HCT116 (cell line): Measurements from ENCODE around the gene SLC6A6. TPM values are rescaled to one million over a fixed set of nuclear protein-coding genes. Genes with fewer than 3 reads are reported as not detected.
A peak's percentile ranks its signal among the peaks of the same experiment; 100 is the strongest.

Experiments used
- ATAC-seq: fragments of 200-7000 bp; cut with Tn5 transposase; 2 replicates; pipeline ENCODE4 v1.9.1; 2020; ENCODE audit warnings: mild to moderate bottlenecking, moderate library complexity
- Bru-seq: library from RNA; stranded (reverse); fragments of 400-500 nt; gene quantifications from one replicate; lab custom pipeline; 2021; lab: Mats Ljungman, UMichigan
- BruChase-seq, 2 experiments: library from RNA; stranded (reverse); fragments of 400-500 nt; gene quantifications; one replicate each; lab custom pipeline; 2021; lab: Mats Ljungman, UMichigan
- BruUV-seq: library from RNA; stranded (reverse); fragments of 400-500 nt; replicated peaks from 2 replicates; lab custom pipeline; 2021; lab: Mats Ljungman, UMichigan
- CTCF ChIA-PET: fragments of 300-600 bp; sonication (Branson Sonifier 250); formaldehyde crosslinking; loops from one replicate; lab custom pipeline; 2021; ENCODE audit warnings: antibody characterized with exemption; lab: Charles Lee
- POLR2A ChIA-PET: fragments of 300-600, 350-600 bp; sonication (Branson Sonifier 250); formaldehyde crosslinking; loops from one replicate; lab custom pipeline; 2021; ENCODE audit warnings: antibody characterized with exemption; lab: Charles Lee
- RAD21 ChIA-PET, 2 experiments: fragments of 300-600 bp; sonication (Branson Sonifier 250); formaldehyde crosslinking; loops; one replicate each; lab custom pipeline; 2023; ENCODE audit warnings: low total read pairs in 2 of 2; ENCODE audit not compliant: uncharacterized antibody in 2 of 2, unreplicated experiment in 2 of 2, low non-redundant PET in 1 of 2; lab: Charles Lee
- DNase-seq: peaks from one replicate; pipeline ENCODE4 v3.0.0-alpha.2; 2010; ENCODE audit warnings: low read depth, low spot score
- H2AFZ ChIP-seq: fragments of 200-600 bp; shearing (Covaris generic), sonication (generic); 2 replicates; pipeline ENCODE4 v1.6.1; 2017; ENCODE audit warnings: low read depth, mixed run types, mixed read lengths, antibody characterized with exemption, low read length; ENCODE audit not compliant: poor library complexity, severe bottlenecking
- H3K27ac ChIP-seq: 2 replicates; pipeline ENCODE4 v1.5.1; 2012; ENCODE audit warnings: low read depth, low read length
- H3K27me3 ChIP-seq: fragments of 200-600 bp; sonication (generic); 2 replicates; pipeline ENCODE4 v1.6.1; 2016; ENCODE audit warnings: mixed run types, low read length, mixed read lengths; ENCODE audit not compliant: insufficient read depth
- H3K36me3 ChIP-seq, 2 experiments: fragments of 200-500 bp in 1 of 2; fragments of 200-600 bp in 1 of 2; sonication (Bioruptor generic) in 1 of 2; sonication (generic) in 1 of 2; 2 replicates each; pipeline versions ENCODE4 v1.5.1 to v1.6.1; 2014 to 2016; ENCODE audit warnings: low read length in 2 of 2, inconsistent platforms in 1 of 2, mixed read lengths in 1 of 2, mixed run types in 1 of 2; ENCODE audit not compliant: insufficient read depth in 2 of 2, control insufficient read depth in 1 of 2
- H3K4me1 ChIP-seq, 2 experiments: fragments of 200-600 bp in 1 of 2; sonication (generic) in 1 of 2; 2 replicates each; pipeline versions ENCODE4 v1.5.1 to v1.6.1; 2012 to 2017; ENCODE audit warnings: low read length in 2 of 2, inconsistent platforms in 1 of 2, mild to moderate bottlenecking in 1 of 2, mixed read lengths in 1 of 2, mixed run types in 1 of 2, moderate library complexity in 1 of 2; ENCODE audit not compliant: insufficient read depth in 2 of 2, control insufficient read depth in 1 of 2
- H3K4me2 ChIP-seq: fragments of 200-600 bp; sonication (generic); 2 replicates; pipeline ENCODE4 v1.6.1; 2017; ENCODE audit warnings: mixed run types, low read length, mixed read lengths
- H3K4me3 ChIP-seq, 2 experiments: fragments of 200-600 bp in 1 of 2; sonication (generic) in 1 of 2; replicated peaks in 1 of 2; 2 replicates each; pipeline ENCODE4 v1.5.1; 2011 to 2016; ENCODE audit warnings: low read length in 2 of 2, control low read depth in 1 of 2, low read depth in 1 of 2, mild to moderate bottlenecking in 1 of 2, mixed read lengths in 1 of 2, mixed run types in 1 of 2
- H3K79me2 ChIP-seq: fragments of 200-600 bp; sonication (generic); 2 replicates; pipeline ENCODE4 v1.6.1; 2017; ENCODE audit warnings: mild to moderate bottlenecking, mixed run types, low read length, moderate library complexity, mixed read lengths; ENCODE audit not compliant: insufficient read depth
- H3K9ac ChIP-seq: fragments of 200-600 bp; sonication (generic); 2 replicates; pipeline ENCODE4 v1.6.1; 2016; ENCODE audit warnings: low read length, mixed read lengths
- H3K9me2 ChIP-seq: fragments of 200-600 bp; sonication (generic), shearing (Covaris generic); 2 replicates; pipeline ENCODE4 v1.6.1; 2017; ENCODE audit warnings: mixed run types, mild to moderate bottlenecking, moderate library complexity; ENCODE audit not compliant: insufficient read depth
- H3K9me3 ChIP-seq, 2 experiments: fragments of 200-500 bp in 1 of 2; fragments of 200-600 bp in 1 of 2; sonication (Bioruptor generic) in 1 of 2; sonication (generic) in 1 of 2; 2 replicates each; pipeline ENCODE4 v1.6.1; 2014 to 2017; ENCODE audit warnings: low read length in 2 of 2, mixed read lengths in 2 of 2, inconsistent platforms in 1 of 2, low read depth in 1 of 2, mild to moderate bottlenecking in 1 of 2, mixed run types in 1 of 2, moderate library complexity in 1 of 2; ENCODE audit not compliant: control insufficient read depth in 1 of 2, insufficient read depth in 1 of 2
- H4K20me1 ChIP-seq: fragments of 200-600 bp; sonication (generic), shearing (Covaris generic); 2 replicates; pipeline ENCODE4 v1.6.1; 2017; ENCODE audit warnings: mixed run types, mild to moderate bottlenecking, moderate library complexity; ENCODE audit not compliant: insufficient read depth
- ATF3 ChIP-seq: IDR thresholded peaks from 2 replicates; pipeline ENCODE4 v1.6.1; 2012
- CBX3 ChIP-seq: IDR thresholded peaks from 2 replicates; pipeline ENCODE4 v1.6.1; 2012; ENCODE audit warnings: low read depth
- CEBPB ChIP-seq: IDR thresholded peaks from 2 replicates; pipeline ENCODE4 v1.6.1; 2012; ENCODE audit warnings: low read depth
- ELF1 ChIP-seq: IDR thresholded peaks from 2 replicates; pipeline ENCODE4 v1.6.1; 2012; ENCODE audit warnings: low read depth, borderline replicate concordance
- EZH2 ChIP-seq: fragments of 200-600 bp; sonication (generic); IDR thresholded peaks from 2 replicates; pipeline ENCODE4 v1.6.1; 2017; ENCODE audit warnings: antibody characterized with exemption, mixed run types
- FOSL1 ChIP-seq: IDR thresholded peaks from 2 replicates; pipeline ENCODE4 v1.6.1; 2012; ENCODE audit warnings: low read depth
- JUND ChIP-seq: IDR thresholded peaks from 2 replicates; pipeline ENCODE4 v1.6.1; 2012
- MAX ChIP-seq: IDR thresholded peaks from 2 replicates; pipeline ENCODE4 v1.6.1; 2012
- POLR2AphosphoS5 ChIP-seq: IDR thresholded peaks from 2 replicates; pipeline ENCODE4 v1.6.1; 2011; ENCODE audit warnings: mild to moderate bottlenecking, low read depth, low read length, moderate library complexity
- RAD21 ChIP-seq: IDR thresholded peaks from 2 replicates; pipeline ENCODE4 v1.6.1; 2012; ENCODE audit warnings: low read depth, mild to moderate bottlenecking
- SIN3A ChIP-seq: IDR thresholded peaks from 2 replicates; pipeline ENCODE4 v1.6.1; 2012; ENCODE audit warnings: low read depth
- SRF ChIP-seq: IDR thresholded peaks from 2 replicates; pipeline ENCODE4 v1.6.1; 2012; ENCODE audit warnings: low read depth
- TCF7L2 ChIP-seq: IDR thresholded peaks from 2 replicates; pipeline ENCODE4 v1.7.0; 2011; ENCODE audit warnings: borderline replicate concordance, inconsistent platforms; ENCODE audit not compliant: insufficient read depth, insufficient read length; ENCODE audit errors: extremely low read depth
- ZFX ChIP-seq: fragments of 450-650 bp; IDR thresholded peaks from 2 replicates; pipeline ENCODE4 v1.6.1; 2017
- ZNF274 ChIP-seq: fragments of 200-500 bp; sonication (Bioruptor generic); IDR thresholded peaks from 2 replicates; pipeline ENCODE4 v1.6.1; 2014; ENCODE audit warnings: mild to moderate bottlenecking, low read depth, low read length, inconsistent platforms
- intact Hi-C: fragments of 100-400 bp; cut with micrococcal nuclease; formaldehyde crosslinking; loops from 2 replicates; pipeline ENCODE4 v1.10.0; 2022
- long read RNA-seq: library from polyadenylated mRNA; unstranded; transcript quantifications from one replicate; pipeline ENCODE4 v2.0.0, GENCODE V29; 2021; ENCODE audit not compliant: unreplicated experiment
- polyA plus RNA-seq: library from polyadenylated mRNA; unstranded; fragments of >200 nt; gene quantifications from 2 replicates; pipeline ENCODE4 v1.2.1, GENCODE V29; 2012; ENCODE audit warnings: missing spikeins
- total RNA-seq: library from RNA; stranded (reverse); gene quantifications from one replicate; pipeline ENCODE4 v1.2.1, GENCODE V29; 2021; ENCODE audit not compliant: unreplicated experiment
- TF ChIP-seq, protein P1 (sequence below): IDR thresholded peaks from 2 replicates; pipeline ENCODE4 v1.6.1; 2012; ENCODE audit warnings: low read depth
- TF ChIP-seq, protein P2 (sequence below): IDR thresholded peaks from 2 replicates; pipeline ENCODE4 v1.6.1; 2011; ENCODE audit warnings: mild to moderate bottlenecking, low read length, moderate library complexity; ENCODE audit not compliant: insufficient replicate concordance; ENCODE audit errors: extremely low read depth
- TF ChIP-seq, protein P3 (sequence below), 3 experiments: fragments of 200-600 bp in 1 of 3; sonication (generic) in 1 of 3; IDR thresholded peaks in 2 of 3; conservative IDR thresholded peaks in 1 of 3; 2 replicates each; pipeline ENCODE4 v1.5.1; 2012 to 2017; ENCODE audit warnings: low read depth in 2 of 3, low read length in 2 of 3, antibody characterized with exemption in 1 of 3, borderline replicate concordance in 1 of 3, control low read depth in 1 of 3, mild to moderate bottlenecking in 1 of 3, mixed read lengths in 1 of 3, mixed run types in 1 of 3, moderate library complexity in 1 of 3; ENCODE audit not compliant: insufficient read depth in 1 of 3

SLC6A6 gene
- total RNA-seq (36.3 TPM), Bru-seq, nascent RNA (percentile 66 among the genes with signal in this experiment), BruChase-seq, experiment 1, labeled RNA remaining after a 6-hour chase (percentile 74 among the genes with signal in this experiment), BruChase-seq, experiment 2, labeled RNA remaining after a 2-hour chase (percentile 71 among the genes with signal in this experiment)
- polyA plus RNA-seq: 23.0 and 33.5 TPM in 2 replicates
- long read RNA-seq, full-length matches to known transcripts: 3 of 46 reads
- long read RNA-seq, partial matches to known transcripts: 2 of 46 reads
- long read RNA-seq, other reads (novel, unspliced or antisense): 41 of 46 reads

GRCh38 chr3:14402304-14402811 is at the start of gene SLC6A6:
Gene SLC6A6, plus strand, starts transcription at chr3:14402606. Its CDS starts 41,029 bp downstream, at chr3:14443635.
- peak within 1 kb of the TSS; percentile 93 for H3K27ac ChIP-seq
- peak within 1 kb of the TSS; percentile 93 to 98 for H3K4me3 ChIP-seq
- H3K79me2 ChIP-seq: peaks cover 47% of the 10 kb centered on the region
- H3K9ac ChIP-seq: peak within 1 kb of the TSS; percentile 93
- H4K20me1 ChIP-seq: no peaks in the 10 kb centered on the region
- no peaks in the 10 kb centered on the region for H3K9me2 ChIP-seq
- ChIA-PET POLR2A (interaction anchor here (0.7 to 1.8 kb wide), 7 partner anchors 10 to 52 kb away, joined by 3 to 5 read pairs (median 3); no protein-coding TSS in a partner anchor), RAD21 (no interaction called here), CTCF (interaction anchor here (1.2 to 2.1 kb wide), 3 partner anchors 27 to 199 kb away, joined by 5 to 8 read pairs (median 7); no protein-coding TSS in a partner anchor)
- peak; percentile 82 for ATAC-seq
- intact Hi-C loops: loop anchor here (2.0 kb wide), 1 partner anchor 50 kb away; no protein-coding TSS in a partner anchor
- no TSS peak for BruUV-seq
- peak; percentile 92 for DNase-seq
- no peaks in the 10 kb centered on the region for H3K9me3 ChIP-seq
- peak within 1 kb of the TSS; percentile 97 for H3K4me2 ChIP-seq
- H2AFZ ChIP-seq: peak within 1 kb of the TSS; percentile 43
- H3K36me3 ChIP-seq: no peaks in the 10 kb centered on the region
- no peaks in the 10 kb centered on the region for H3K27me3 ChIP-seq
- peaks cover 33 to 39% of the 10 kb centered on the region in 2 experiments for H3K4me1 ChIP-seq
- TF ChIP-seq ELF1 (no peak), EZH2 (no peak), RAD21 (no peak), JUND (no peak), SRF (no peak), SIN3A (no peak), ATF3 (no peak), TCF7L2 (peak; percentile 60), POLR2AphosphoS5 (peak; percentile 82), ZNF274 (no peak), MAX (no peak), CBX3 (no peak), CEBPB (no peak), FOSL1 (no peak), ZFX (no peak)
- TF ChIP-seq, protein P1, sequence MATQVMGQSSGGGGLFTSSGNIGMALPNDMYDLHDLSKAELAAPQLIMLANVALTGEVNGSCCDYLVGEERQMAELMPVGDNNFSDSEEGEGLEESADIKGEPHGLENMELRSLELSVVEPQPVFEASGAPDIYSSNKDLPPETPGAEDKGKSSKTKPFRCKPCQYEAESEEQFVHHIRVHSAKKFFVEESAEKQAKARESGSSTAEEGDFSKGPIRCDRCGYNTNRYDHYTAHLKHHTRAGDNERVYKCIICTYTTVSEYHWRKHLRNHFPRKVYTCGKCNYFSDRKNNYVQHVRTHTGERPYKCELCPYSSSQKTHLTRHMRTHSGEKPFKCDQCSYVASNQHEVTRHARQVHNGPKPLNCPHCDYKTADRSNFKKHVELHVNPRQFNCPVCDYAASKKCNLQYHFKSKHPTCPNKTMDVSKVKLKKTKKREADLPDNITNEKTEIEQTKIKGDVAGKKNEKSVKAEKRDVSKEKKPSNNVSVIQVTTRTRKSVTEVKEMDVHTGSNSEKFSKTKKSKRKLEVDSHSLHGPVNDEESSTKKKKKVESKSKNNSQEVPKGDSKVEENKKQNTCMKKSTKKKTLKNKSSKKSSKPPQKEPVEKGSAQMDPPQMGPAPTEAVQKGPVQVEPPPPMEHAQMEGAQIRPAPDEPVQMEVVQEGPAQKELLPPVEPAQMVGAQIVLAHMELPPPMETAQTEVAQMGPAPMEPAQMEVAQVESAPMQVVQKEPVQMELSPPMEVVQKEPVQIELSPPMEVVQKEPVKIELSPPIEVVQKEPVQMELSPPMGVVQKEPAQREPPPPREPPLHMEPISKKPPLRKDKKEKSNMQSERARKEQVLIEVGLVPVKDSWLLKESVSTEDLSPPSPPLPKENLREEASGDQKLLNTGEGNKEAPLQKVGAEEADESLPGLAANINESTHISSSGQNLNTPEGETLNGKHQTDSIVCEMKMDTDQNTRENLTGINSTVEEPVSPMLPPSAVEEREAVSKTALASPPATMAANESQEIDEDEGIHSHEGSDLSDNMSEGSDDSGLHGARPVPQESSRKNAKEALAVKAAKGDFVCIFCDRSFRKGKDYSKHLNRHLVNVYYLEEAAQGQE: no peak
- TF ChIP-seq, protein P2, sequence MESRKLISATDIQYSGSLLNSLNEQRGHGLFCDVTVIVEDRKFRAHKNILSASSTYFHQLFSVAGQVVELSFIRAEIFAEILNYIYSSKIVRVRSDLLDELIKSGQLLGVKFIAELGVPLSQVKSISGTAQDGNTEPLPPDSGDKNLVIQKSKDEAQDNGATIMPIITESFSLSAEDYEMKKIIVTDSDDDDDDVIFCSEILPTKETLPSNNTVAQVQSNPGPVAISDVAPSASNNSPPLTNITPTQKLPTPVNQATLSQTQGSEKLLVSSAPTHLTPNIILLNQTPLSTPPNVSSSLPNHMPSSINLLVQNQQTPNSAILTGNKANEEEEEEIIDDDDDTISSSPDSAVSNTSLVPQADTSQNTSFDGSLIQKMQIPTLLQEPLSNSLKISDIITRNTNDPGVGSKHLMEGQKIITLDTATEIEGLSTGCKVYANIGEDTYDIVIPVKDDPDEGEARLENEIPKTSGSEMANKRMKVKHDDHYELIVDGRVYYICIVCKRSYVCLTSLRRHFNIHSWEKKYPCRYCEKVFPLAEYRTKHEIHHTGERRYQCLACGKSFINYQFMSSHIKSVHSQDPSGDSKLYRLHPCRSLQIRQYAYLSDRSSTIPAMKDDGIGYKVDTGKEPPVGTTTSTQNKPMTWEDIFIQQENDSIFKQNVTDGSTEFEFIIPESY: peak; percentile 30
- TF ChIP-seq, protein P3, sequence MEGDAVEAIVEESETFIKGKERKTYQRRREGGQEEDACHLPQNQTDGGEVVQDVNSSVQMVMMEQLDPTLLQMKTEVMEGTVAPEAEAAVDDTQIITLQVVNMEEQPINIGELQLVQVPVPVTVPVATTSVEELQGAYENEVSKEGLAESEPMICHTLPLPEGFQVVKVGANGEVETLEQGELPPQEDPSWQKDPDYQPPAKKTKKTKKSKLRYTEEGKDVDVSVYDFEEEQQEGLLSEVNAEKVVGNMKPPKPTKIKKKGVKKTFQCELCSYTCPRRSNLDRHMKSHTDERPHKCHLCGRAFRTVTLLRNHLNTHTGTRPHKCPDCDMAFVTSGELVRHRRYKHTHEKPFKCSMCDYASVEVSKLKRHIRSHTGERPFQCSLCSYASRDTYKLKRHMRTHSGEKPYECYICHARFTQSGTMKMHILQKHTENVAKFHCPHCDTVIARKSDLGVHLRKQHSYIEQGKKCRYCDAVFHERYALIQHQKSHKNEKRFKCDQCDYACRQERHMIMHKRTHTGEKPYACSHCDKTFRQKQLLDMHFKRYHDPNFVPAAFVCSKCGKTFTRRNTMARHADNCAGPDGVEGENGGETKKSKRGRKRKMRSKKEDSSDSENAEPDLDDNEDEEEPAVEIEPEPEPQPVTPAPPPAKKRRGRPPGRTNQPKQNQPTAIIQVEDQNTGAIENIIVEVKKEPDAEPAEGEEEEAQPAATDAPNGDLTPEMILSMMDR (IDR thresholded peaks at IDR 0.05 in 2 of 3, conservative IDR thresholded peaks at IDR 0.05 in 1 of 3; ENCODE audit: borderline replicate concordance in 1 of 3, insufficient read depth in 1 of 3, low read depth in 2 of 3, low read length in 2 of 3): peak in 2 of 3 experiments; percentile 37 to 51; a peak in 4 of 6 replicates
